Measurements from ENCODE around the gene PLVAP.

PLVAP gene, protein sequence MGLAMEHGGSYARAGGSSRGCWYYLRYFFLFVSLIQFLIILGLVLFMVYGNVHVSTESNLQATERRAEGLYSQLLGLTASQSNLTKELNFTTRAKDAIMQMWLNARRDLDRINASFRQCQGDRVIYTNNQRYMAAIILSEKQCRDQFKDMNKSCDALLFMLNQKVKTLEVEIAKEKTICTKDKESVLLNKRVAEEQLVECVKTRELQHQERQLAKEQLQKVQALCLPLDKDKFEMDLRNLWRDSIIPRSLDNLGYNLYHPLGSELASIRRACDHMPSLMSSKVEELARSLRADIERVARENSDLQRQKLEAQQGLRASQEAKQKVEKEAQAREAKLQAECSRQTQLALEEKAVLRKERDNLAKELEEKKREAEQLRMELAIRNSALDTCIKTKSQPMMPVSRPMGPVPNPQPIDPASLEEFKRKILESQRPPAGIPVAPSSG

GRCh38 chr19:17376935-17377600 is at the start of gene PLVAP:
TSS of gene PLVAP (minus strand) at chr19:17377342. CDS start at chr19:17377288, 54 bp downstream.
- DNase-seq (ENCODE audit: low read depth): no peak

GRCh38 chr19:17424743-17425365 is 47.7 kb upstream of the PLVAP start:
- peak; percentile 24 for DNase-seq (ENCODE audit: low read depth)

- no peak for DNase-seq (ENCODE audit: low read depth)
Measured at GRCh38 chr19:17423429-17424208, 46.5 kb upstream of the PLVAP start.

- no peak for DNase-seq (ENCODE audit: low read depth)
Measured at GRCh38 chr19:17421942-17422341, 44.8 kb upstream of the PLVAP start.

- DNase-seq (ENCODE audit: low read depth): peak; percentile 18
Measured at GRCh38 chr19:17420475-17420924, 43.4 kb upstream of the PLVAP start.

- peak; percentile 97 for DNase-seq (ENCODE audit: low read depth)
Measured at GRCh38 chr19:17419621-17420474, 42.7 kb upstream of the PLVAP start, which contains the start of gene MVB12A. TSS of gene MVB12A (plus strand) at chr19:17420047. CDS start at chr19:17420136, 89 bp downstream.

DNA sequence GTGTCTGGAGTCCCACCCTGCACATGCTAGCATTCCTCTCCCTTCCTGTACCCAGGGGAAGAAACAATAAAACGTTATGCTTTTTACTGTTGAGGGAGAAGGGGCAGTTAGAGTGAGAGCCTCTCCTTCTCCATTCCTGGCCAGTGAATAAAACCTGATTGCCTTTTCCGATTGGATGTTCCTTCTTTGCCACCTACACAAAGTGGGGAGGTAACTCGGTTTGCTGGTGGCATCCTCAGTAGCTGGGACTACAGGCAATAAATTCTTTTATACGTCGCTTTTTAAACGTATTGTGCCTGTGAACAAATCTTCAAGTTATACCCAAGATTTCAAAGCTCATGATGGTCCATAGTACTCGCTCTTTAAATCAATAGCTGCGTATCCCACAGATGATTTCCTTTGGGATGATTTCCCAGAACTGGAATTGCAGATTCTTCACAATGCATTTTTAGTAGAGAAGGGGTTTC is 42.0 kb upstream of the PLVAP start:
- DNase-seq (ENCODE audit: low read depth): no peak

DNA sequence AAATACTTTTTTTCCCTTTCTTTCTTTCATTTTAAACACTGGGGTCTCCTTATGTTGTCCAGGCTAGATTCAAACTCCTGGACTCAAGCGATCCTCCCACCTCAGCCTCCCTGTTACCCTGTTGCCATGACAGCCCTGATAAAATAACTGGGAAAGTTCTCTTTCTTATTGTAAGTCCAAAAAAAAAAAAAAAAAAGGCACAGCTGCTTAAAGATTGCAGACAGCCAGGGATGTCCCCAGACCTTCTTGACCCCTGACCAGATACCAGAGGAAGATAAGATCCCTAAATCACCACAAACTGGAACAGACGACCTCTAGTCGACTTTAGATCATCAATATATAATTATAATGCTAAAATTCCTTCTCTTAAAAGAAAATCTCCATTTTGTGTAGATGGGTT is 41.6 kb upstream of the PLVAP start:
- DNase-seq (ENCODE audit: low read depth): no peak

GRCh38 chr19:17415121-17415520 is 38.0 kb upstream of the PLVAP start:
- no peak for DNase-seq (ENCODE audit: low read depth)

DNA sequence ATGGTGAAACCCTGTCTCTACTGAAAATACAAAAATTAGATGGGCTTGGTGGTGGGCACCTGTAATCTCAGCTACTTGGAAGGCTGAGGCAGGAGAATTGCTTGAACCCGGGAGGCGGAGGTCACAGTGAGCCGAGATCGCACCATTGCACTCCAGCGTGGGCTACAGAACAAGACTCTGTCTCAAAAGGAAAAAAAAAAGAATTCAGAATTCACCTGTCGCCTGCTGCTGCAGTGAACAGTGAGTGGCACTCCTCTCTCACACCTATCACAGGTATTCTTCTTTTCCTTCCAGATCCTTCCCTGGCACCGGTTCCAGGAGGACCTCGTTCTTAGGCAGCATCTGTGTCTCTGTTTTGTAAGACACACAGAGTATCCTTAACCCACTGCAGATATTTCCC is 37.0 kb upstream of the PLVAP start:
- no peak for DNase-seq (ENCODE audit: low read depth)

DNA sequence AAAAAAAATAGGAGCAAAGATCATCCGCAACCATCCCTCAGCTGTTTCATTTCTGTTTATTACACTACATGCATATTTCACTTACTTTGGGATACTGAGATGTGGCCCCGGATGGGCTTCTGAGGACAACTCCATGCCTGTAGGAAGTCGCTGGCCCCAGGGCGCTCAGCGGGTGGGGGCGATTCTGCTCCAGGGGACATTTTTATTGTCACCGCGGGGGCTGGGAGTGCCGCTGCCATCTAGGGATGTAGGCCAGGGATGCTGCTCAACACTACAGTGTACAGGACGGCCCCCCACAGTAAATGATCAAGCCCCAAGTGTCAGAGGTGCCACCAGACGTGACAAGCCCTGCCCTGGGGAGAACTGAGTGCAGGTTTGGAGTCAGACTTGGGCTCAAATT is 34.7 kb upstream of the PLVAP start:
- DNase-seq (ENCODE audit: low read depth): no peak

GRCh38 chr19:17409990-17410389 is 32.8 kb upstream of the PLVAP start:
- DNase-seq (ENCODE audit: low read depth): no peak

DNA sequence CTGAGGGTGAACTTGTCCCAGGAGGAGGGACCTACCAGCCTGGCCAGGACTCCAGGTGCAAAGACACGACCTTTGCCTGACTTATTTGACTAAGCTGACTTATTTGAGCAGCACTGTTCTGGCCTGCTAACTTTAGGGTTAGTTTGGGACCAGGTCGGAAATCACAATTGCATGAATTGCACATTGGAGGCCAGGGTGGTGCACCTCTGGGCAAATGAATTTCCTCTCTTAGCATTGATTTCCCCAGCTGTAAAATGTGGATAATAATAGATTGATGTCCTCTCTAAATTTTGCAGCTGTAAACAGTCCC is 29.7 kb upstream of the PLVAP start:
- no peak for DNase-seq (ENCODE audit: low read depth)

DNA sequence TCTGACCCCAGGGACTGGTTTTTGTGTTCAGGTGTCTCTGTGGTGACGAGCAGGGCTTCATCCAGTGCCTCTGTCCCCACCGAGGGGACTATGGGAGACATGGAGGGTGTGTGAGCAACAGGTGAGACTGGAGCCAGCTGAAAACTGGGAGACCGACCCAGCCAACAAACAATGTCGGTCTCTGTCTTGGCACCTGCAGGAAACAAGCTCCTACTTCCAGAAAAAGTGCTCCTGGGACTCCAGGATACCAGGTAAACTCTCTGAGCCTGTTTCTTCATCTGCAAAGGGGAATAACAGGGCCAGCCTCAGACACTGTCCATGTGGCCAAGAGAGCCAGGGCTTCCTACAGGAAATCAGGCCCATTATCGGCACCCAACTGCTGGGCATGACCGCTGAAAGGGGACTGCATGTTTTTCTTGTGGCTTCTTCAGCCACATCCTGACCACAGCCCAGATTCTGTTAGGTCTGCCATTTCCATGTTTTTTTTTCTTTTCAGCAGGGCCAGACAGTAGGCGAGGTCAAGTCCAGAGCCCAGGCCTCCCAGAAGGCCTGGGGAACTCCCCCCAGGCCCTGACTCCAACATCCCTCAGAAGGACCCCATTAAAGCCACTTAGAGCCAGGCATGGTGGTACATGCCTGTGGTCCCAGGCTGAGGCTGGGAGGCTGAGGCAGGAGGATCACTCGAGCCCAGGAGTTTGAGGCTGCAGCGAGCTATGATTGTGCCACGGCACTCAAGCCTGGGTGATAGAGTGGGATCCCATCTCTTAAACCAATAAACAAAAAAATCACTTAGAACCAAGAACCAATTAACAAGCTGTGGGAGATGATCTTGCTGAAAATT is 29.1 kb upstream of the PLVAP start:
- no peak for DNase-seq (ENCODE audit: low read depth)

- peak; percentile 43 for DNase-seq (ENCODE audit: low read depth)
Measured at GRCh38 chr19:17405250-17406045, 28.3 kb upstream of the PLVAP start, which contains the start of gene BST2. TSS of gene BST2 (minus strand) at chr19:17405630. CDS start at chr19:17405575, 55 bp downstream.

DNA sequence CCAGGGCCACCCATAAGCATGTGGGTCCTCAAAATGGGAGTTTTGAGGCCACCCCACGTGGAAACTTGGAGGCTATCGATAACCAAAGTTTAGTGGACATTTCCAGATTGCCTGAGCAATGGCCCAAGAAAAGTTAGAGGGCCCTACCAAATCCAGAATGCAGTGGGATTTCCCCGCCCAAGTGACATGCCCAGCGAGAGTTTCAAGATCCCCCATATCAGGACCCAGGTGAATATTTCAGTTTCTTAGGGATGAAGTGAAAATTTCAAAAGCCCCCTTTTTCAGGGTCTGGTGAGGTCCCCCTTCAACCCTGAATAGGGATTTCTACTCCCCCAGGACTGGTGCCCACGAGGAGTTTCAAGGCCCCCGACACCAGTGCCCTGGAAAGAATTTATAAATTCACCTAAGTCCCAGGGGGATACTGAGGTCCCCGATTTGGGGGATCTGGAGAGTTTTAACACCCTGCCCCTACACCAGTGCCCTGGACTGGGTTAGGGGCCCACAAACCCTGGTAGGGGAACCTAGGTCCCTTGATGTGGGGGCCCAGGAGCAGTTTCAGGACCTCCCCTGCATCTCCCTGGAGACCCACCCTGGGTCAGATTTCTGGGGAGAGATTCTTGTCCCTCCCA is 27.6 kb upstream of the PLVAP start:
- no peak for DNase-seq (ENCODE audit: low read depth)

GRCh38 chr19:17404015-17404414 is 26.9 kb upstream of the PLVAP start:
- no peak for DNase-seq (ENCODE audit: low read depth)

- peak; percentile 42 for DNase-seq (ENCODE audit: low read depth)
Measured at GRCh38 chr19:17402982-17403855, 26.1 kb upstream of the PLVAP start.

All from activated T-cell treated with anti-CD3 and anti-CD28 coated beads for 48 hours (primary cell).